Endothelial cell of umbilical vein (primary cell): ENCODE results near the gene ZNF525. TPM values are rescaled to one million over a fixed set of nuclear protein-coding genes. Genes with fewer than 3 reads are reported as not detected.

ENCODE experiments used
- BruUV-seq: library from RNA; stranded (reverse); fragments of 400-500 nt; replicated peaks from 2 replicates; lab custom pipeline; 2021; lab: Mats Ljungman, UMichigan
- CTCF ChIA-PET: fragments of 300-600, 350-600 bp; sonication (Branson Sonifier 250); formaldehyde crosslinking; loops from one replicate; lab custom pipeline; 2021; ENCODE audit warnings: antibody characterized with exemption, inconsistent platforms; lab: Charles Lee
- POLR2A ChIA-PET: fragments of 300-600, 350-600 bp; sonication (Branson Sonifier 250); formaldehyde crosslinking; loops from one replicate; lab custom pipeline; 2021; ENCODE audit warnings: antibody characterized with exemption, inconsistent platforms; lab: Charles Lee
- DNase-seq: peaks from one replicate; pipeline ENCODE4 v3.0.0-alpha.2; 2011; ENCODE audit warnings: low read depth, low spot score
- FAIRE-seq: peaks from 2 replicates; lab custom pipeline; 2011; peaks lifted over from hg19 to GRCh38; lab: Jason Lieb, UNC
- H2AFZ ChIP-seq: 2 replicates; pipeline ENCODE4 v1.6.0; 2012; ENCODE audit warnings: low read depth, low read length, control low read depth, inconsistent platforms
- H3K27ac ChIP-seq: 2 replicates; pipeline ENCODE4 v1.5.1; 2011; ENCODE audit warnings: low read depth, mild to moderate bottlenecking, control low read depth, low read length, moderate library complexity; ENCODE audit not compliant: insufficient read depth
- H3K27me3 ChIP-seq, 2 experiments: 2 replicates each; pipeline versions ENCODE4 v1.6.0 to v1.6.1; 2011; ENCODE audit warnings: low read length in 2 of 2, mixed read lengths in 1 of 2; ENCODE audit not compliant: control insufficient read depth in 2 of 2, insufficient read depth in 2 of 2
- H3K36me3 ChIP-seq, 2 experiments: 2 replicates in 1 of 2; 3 replicates in 1 of 2; pipeline ENCODE4 v1.5.1; 2011; ENCODE audit warnings: low read length in 2 of 2, mild to moderate bottlenecking in 1 of 2, moderate library complexity in 1 of 2; ENCODE audit not compliant: control insufficient read depth in 2 of 2, insufficient read depth in 2 of 2; ENCODE audit errors: extremely low read depth in 1 of 2
- H3K4me1 ChIP-seq: 3 replicates; pipeline ENCODE4 v1.5.1; 2011; ENCODE audit warnings: mild to moderate bottlenecking, low read length; ENCODE audit not compliant: control insufficient read depth, insufficient read depth; ENCODE audit errors: extremely low read depth
- H3K4me2 ChIP-seq: 2 replicates; pipeline ENCODE4 v1.6.1; 2011; ENCODE audit warnings: low read length, control low read depth, mixed read lengths; ENCODE audit not compliant: insufficient read depth
- H3K4me3 ChIP-seq, 3 experiments: fragments of 200-600 bp in 1 of 3; sonication (generic), shearing (Covaris generic) in 1 of 3; replicated peaks in 1 of 3; 2 replicates each; pipeline ENCODE4 v1.5.1; 2011 to 2016; ENCODE audit warnings: control low read depth in 3 of 3, low read length in 3 of 3, mild to moderate bottlenecking in 2 of 3, inconsistent platforms in 1 of 3, low read depth in 1 of 3, moderate library complexity in 1 of 3; ENCODE audit not compliant: insufficient read depth in 1 of 3
- H3K79me2 ChIP-seq: 2 replicates; pipeline ENCODE4 v1.6.0; 2012; ENCODE audit warnings: low read length, inconsistent platforms; ENCODE audit not compliant: control insufficient read depth, insufficient read depth
- H3K9ac ChIP-seq: replicated peaks from 2 replicates; pipeline ENCODE3; 2011; ENCODE audit warnings: low read length, control low read depth; ENCODE audit not compliant: insufficient read depth; ENCODE audit errors: extremely low read depth
- H3K9me1 ChIP-seq: replicated peaks from 3 replicates; pipeline ENCODE4 v1.6.0; 2011; ENCODE audit warnings: mild to moderate bottlenecking, low read length; ENCODE audit not compliant: control insufficient read depth, insufficient read depth; ENCODE audit errors: extremely low read depth
- H3K9me3 ChIP-seq: replicated peaks from 2 replicates; pipeline ENCODE4 v1.5.1; 2012; ENCODE audit warnings: low read length, inconsistent platforms; ENCODE audit not compliant: control insufficient read depth, insufficient read depth
- H4K20me1 ChIP-seq: replicated peaks from 2 replicates; pipeline ENCODE3; 2011; ENCODE audit warnings: mild to moderate bottlenecking, low read length; ENCODE audit not compliant: control insufficient read depth, insufficient read depth; ENCODE audit errors: extremely low read depth
- EZH2 ChIP-seq: IDR thresholded peaks from 2 replicates; pipeline ENCODE4 v1.6.1; 2012; ENCODE audit warnings: borderline replicate concordance, low read depth, mild to moderate bottlenecking, moderate library complexity, low read length, inconsistent platforms; ENCODE audit not compliant: severe bottlenecking
- FOS ChIP-seq: IDR thresholded peaks from 2 replicates; pipeline ENCODE4 v1.6.1; 2011; ENCODE audit warnings: mild to moderate bottlenecking, low read length, moderate library complexity, borderline replicate concordance; ENCODE audit not compliant: insufficient read depth
- GATA2 ChIP-seq: IDR thresholded peaks from 2 replicates; pipeline ENCODE4 v1.7.0; 2011; ENCODE audit warnings: low read depth, mild to moderate bottlenecking, moderate library complexity, mixed read lengths, low read length; ENCODE audit not compliant: insufficient read length, insufficient read depth
- JUN ChIP-seq: IDR thresholded peaks from 2 replicates; pipeline ENCODE4 v1.6.1; 2011; ENCODE audit warnings: borderline replicate concordance, low read depth; ENCODE audit not compliant: insufficient read length, insufficient read depth
- MYC ChIP-seq: IDR thresholded peaks from one replicate; pipeline ENCODE4 v1.6.1; 2011; ENCODE audit warnings: mild to moderate bottlenecking, low read depth, low read length
- POLR2A ChIP-seq: IDR thresholded peaks from 2 replicates; pipeline ENCODE4 v1.6.1; 2012; ENCODE audit warnings: low read depth, mild to moderate bottlenecking, control low read depth, low read length
- POLR2AphosphoS5 ChIP-seq: IDR thresholded peaks from 2 replicates; pipeline ENCODE4 v1.6.1; 2012; ENCODE audit warnings: low read depth, mild to moderate bottlenecking, control low read depth, low read length, moderate library complexity; ENCODE audit not compliant: insufficient read depth
- dilution Hi-C: fragments of 300-500 bp; cut with MboI; formaldehyde crosslinking; loops from one replicate; pipeline ENCODE4 v1.15.0; 2019; ENCODE audit warnings: low sequenced_read_pairs; ENCODE audit not compliant: extremely low pct_ligation_motif_present
- intact Hi-C: fragments of 100-400 bp; cut with micrococcal nuclease; formaldehyde crosslinking; loops from one replicate; pipeline ENCODE4 v1.10.0; 2022
- polyA plus RNA-seq, 4 experiments: library from polyadenylated mRNA; depleted of rRNA in 3 of 4; stranded (reverse) in 3 of 4; unstranded in 1 of 4; fragments of >200 nt; gene quantifications; 2 replicates each; pipeline versions ENCODE4 v1.2.1 to v1.2.3, GENCODE V29; 2011 to 2012; ENCODE audit warnings: missing spikeins in 1 of 4
- total RNA-seq: library from RNA; stranded (reverse); gene quantifications from 2 replicates; pipeline ENCODE4 v1.2.3, GENCODE V29; 2021
- TF ChIP-seq, protein P1 (sequence below): IDR thresholded peaks from 2 replicates; pipeline ENCODE4 v1.6.1; 2011; ENCODE audit not compliant: insufficient read depth, insufficient read length
- TF ChIP-seq, protein P2 (sequence below), 2 donors: IDR thresholded peaks; 1 replicate in 1 of 2; 2 replicates in 1 of 2; pipeline ENCODE4 v1.5.1; 2011; ENCODE audit warnings: low read length in 2 of 2, mild to moderate bottlenecking in 2 of 2, moderate library complexity in 2 of 2, control low read depth in 1 of 2, inconsistent platforms in 1 of 2, low read depth in 1 of 2; ENCODE audit not compliant: insufficient read depth in 1 of 2; ENCODE audit errors: extremely low read depth in 1 of 2

The ZNF525 gene
- total and polyA plus RNA-seq, 2 donors (not counting 3 experiments of a cell fraction or from before 2014, with no cell fraction given), result 0.59 to 3.8 TPM

- no peak for DNase-seq
- Histone ChIP-seq H3K27ac (peak overlapping the region; percentile 21), H3K9me3 (no peaks in the 10 kb centered on the region), H3K4me3 (peak overlapping the region; percentile 27 to 93 (median 44)), H3K4me2 (peak overlapping the region; percentile 73), H4K20me1 (no peaks in the 10 kb centered on the region), H3K9me1 (no peaks in the 10 kb centered on the region), H3K27me3 (no peaks in the 10 kb centered on the region), H3K4me1 (peaks cover 5% of the 10 kb centered on the region), H3K9ac (peak overlapping the region; percentile 5), H3K36me3 (peaks cover 0 to 2% of the 10 kb centered on the region in 2 experiments), H2AFZ (peak overlapping the region; percentile 99), H3K79me2 (peaks cover 3% of the 10 kb centered on the region)
- no TSS peak for BruUV-seq
- TF ChIP-seq GATA2 (no peak), FOS (no peak), EZH2 (no peak), POLR2AphosphoS5 (no peak), MYC (no peak), JUN (no peak), POLR2A (no peak)
- TF ChIP-seq, protein P1, sequence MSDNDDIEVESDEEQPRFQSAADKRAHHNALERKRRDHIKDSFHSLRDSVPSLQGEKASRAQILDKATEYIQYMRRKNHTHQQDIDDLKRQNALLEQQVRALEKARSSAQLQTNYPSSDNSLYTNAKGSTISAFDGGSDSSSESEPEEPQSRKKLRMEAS, result no peak
- TF ChIP-seq, protein P2, sequence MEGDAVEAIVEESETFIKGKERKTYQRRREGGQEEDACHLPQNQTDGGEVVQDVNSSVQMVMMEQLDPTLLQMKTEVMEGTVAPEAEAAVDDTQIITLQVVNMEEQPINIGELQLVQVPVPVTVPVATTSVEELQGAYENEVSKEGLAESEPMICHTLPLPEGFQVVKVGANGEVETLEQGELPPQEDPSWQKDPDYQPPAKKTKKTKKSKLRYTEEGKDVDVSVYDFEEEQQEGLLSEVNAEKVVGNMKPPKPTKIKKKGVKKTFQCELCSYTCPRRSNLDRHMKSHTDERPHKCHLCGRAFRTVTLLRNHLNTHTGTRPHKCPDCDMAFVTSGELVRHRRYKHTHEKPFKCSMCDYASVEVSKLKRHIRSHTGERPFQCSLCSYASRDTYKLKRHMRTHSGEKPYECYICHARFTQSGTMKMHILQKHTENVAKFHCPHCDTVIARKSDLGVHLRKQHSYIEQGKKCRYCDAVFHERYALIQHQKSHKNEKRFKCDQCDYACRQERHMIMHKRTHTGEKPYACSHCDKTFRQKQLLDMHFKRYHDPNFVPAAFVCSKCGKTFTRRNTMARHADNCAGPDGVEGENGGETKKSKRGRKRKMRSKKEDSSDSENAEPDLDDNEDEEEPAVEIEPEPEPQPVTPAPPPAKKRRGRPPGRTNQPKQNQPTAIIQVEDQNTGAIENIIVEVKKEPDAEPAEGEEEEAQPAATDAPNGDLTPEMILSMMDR (IDR thresholded peaks at IDR 0.05; ENCODE audit: extremely low read depth in 1 of 2, insufficient read depth in 1 of 2, low read depth in 1 of 2, low read length in 2 of 2), result no peak
- ChIA-PET POLR2A (no interaction called here), CTCF (interaction anchor here (1.5 to 1.6 kb wide), 2 partner anchors 31 to 199 kb away, joined by 8 to 10 read pairs; no protein-coding TSS in a partner anchor)
- no peak for FAIRE-seq
- dilution Hi-C loops (no loop called here), intact Hi-C loops (loop anchor here (2.0 to 10.0 kb wide), 4 partner anchors 30 to 200 kb away; partner anchors contain the start of genes ZNF525, ZNF665 and ZNF813)
These were observed 29.0 kb downstream of the ZNF525 start for GRCh38 chr19:53394522-53394973.
